ENCODE measurements around the gene RPS6KA5.

DNA sequence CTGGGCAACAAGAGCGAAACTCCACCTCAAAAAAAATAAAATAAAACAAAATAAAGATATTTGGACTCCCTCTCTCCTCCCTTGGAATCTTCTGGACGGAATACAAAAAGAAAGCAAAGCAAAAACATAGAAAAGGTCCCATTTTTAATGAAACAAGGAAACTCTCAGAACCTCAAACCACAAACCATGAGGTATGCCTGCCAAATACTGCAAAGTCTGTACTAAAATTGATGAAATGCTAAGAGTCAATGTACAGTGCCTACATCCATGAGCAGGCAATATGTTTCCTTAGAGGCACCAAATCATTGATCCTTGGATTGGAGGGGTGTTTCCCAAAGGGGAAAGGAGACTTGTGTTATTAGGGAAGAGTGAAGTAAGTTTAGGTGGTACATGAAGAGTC lies 8.2 kb upstream of the RPS6KA5 start:
- TF ChIP-seq, protein P1, sequence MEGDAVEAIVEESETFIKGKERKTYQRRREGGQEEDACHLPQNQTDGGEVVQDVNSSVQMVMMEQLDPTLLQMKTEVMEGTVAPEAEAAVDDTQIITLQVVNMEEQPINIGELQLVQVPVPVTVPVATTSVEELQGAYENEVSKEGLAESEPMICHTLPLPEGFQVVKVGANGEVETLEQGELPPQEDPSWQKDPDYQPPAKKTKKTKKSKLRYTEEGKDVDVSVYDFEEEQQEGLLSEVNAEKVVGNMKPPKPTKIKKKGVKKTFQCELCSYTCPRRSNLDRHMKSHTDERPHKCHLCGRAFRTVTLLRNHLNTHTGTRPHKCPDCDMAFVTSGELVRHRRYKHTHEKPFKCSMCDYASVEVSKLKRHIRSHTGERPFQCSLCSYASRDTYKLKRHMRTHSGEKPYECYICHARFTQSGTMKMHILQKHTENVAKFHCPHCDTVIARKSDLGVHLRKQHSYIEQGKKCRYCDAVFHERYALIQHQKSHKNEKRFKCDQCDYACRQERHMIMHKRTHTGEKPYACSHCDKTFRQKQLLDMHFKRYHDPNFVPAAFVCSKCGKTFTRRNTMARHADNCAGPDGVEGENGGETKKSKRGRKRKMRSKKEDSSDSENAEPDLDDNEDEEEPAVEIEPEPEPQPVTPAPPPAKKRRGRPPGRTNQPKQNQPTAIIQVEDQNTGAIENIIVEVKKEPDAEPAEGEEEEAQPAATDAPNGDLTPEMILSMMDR (IDR thresholded peaks at IDR 0.05; ENCODE audit: insufficient read depth, low read depth, low read length) = no peak
- no peak for TF ChIP-seq EZH2 (IDR thresholded peaks at IDR 0.05; ENCODE audit: insufficient read depth, low read length)

Measured in astrocyte (in vitro differentiated cells and primary cell).